ENCODE data around the gene DBET.
"Not testable (repeated sequence)": the region's sequence is repeated elsewhere in the genome, so short reads cannot be mapped to it uniquely, and the experiment has no call there.

The DBET gene

DNA sequence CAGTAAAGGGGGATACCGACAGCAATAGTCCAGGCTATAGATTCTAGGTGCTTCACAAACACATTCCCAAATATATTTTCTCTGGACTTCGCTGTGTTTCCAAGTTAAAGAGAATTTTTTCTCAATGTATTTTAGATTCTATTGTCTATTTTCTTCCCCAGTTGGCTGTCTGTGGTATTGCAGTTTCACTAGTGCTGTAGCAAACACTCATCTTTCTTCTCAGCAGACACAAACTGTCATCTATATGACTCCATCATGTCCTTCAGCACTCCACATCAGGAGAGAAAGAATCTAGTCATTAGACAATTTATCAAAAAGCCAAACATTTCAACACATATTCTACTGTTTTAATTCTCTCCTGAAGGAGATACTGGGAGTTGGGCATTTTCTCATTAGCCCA, at the start of gene DBET:
TSS of gene DBET (plus strand) at position 161 of the 400 bp plus-strand sequence.
- not testable (repeated sequence) for DNase-seq (ENCODE audit: low read depth in 3 of 3)

GRCh38 chr4:190014771-190015537, 49.3 kb upstream of the DBET start:
- DNase-seq (ENCODE audit: low read depth in 3 of 3) = no peak

GRCh38 chr4:190015538-190016368, 48.5 kb upstream of the DBET start:
- DNase-seq (ENCODE audit: low read depth in 3 of 3) = no peak

DNA sequence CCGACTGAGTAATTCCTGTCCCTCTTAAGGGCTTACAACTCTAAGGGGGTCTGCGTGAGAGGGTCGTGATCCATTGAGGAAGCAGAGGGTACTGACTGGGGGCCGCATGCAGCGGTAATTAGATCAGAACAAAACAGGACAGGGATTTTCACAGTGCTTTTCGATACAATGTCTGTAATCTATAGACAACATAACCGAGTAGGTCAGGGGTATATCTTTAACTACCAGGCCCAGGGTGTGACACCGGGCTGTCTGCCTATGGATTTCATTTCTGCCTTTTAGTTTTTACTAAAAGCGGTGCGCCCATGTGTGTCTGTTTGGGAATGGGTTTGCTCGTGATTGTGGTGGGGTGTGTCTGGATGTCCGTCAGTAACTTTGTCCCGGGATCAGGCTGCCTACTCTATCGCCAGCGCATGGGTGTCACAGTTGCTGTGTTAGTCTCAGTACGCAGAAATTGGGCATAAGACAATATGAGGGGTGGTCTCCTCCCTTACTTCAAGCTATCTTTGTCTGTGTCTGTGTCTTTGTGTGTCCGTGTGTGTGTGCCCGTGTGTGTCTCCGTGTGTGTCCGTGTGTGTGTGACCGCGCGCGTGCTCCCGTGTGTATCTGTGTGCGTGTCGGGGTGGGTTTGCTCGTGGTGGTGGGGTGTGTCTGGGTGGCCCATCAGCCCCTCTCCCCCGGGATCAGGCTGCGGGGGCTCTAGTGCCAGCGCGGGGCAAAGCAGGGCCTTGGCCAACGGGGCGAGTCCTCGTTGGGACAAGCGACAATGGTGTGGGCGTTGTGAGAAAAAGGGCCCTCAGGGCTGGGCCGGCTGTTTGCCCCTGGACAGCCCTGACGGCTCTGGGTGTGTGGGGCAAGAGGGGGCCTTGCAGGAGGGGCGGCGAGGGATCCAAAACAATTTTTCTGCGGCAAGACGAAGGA, 47.7 kb upstream of the DBET start:
- no peak for DNase-seq (ENCODE audit: low read depth in 3 of 3)

DNA sequence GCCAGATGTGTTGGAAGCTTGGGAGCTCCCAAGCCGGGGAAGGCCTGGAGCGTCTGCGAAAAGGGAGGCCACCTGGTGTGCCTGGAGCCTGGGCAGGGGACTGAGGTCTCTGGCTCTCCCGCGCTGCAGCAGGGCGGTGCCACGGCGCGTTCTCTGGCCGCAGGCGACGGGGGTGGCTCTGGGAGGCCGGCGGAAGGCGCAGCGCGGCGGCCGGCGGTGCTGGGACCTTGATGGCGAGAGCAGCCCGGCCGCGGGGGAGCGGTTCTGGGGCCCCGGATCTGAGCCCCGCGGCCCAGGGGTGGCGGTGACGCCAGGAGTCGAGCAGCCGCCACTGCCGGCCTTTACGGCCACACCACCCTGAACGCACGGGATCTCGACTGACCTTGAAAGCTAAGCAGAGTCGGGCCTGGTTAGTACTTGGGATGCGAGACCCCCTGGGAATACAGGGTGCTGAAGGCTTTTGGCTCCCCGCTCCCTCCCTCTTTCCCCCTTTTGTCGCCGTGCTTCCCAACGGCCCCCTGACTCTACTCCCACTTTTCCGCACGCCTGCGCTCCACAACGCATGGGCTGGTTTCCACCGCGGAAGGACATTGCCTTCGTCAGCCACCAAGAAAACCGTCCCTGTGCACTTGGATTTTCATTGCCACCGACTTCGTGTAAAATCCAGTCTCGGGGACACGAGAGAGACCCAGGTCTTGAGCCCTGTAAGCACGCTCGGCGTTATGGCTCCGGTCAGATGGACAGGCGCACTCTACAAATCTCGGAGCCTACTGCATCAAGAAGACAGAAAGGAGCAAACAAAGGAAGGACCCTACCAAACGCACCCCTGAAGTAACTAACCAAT, 46.7 kb upstream of the DBET start:
- DNase-seq (ENCODE audit: low read depth in 3 of 3) = no peak

DNA sequence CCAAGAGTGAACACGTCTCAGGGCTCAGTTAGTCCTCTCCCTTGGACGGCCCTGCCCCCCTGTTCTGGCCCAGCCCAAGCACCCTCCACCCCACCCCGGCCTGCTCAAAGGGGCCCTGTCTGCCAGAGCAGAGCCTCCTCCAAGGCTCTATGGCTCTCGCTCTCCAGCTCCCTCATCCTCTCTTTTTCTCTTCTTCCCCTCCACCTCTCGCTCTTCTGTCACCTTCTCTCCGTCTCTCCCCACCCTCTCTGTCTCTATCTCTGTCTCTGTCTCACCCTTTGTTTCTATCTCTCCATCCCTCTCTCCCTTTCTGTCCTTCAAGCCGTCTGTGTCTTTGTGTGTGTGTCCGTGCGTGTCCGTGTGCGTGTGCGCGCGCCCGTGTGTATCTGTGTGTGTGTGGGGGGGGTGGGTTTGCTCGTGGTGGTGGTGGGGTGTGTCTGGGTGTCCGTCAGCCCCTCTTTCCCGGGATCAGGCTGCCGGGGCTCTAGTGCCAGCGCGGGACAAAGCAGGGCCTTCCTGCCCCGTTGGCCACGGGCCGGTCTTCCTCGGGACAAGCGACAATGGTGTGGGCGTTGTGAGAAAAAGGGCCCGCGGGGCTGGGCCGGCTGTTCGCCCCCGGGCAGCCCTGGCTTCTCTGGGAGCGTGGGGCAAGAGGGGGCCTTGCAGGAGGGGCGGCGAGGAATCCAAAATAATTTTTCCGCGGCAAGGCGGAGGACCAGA, 45.9 kb upstream of the DBET start:
- no peak for DNase-seq (ENCODE audit: low read depth in 3 of 3)

DNA sequence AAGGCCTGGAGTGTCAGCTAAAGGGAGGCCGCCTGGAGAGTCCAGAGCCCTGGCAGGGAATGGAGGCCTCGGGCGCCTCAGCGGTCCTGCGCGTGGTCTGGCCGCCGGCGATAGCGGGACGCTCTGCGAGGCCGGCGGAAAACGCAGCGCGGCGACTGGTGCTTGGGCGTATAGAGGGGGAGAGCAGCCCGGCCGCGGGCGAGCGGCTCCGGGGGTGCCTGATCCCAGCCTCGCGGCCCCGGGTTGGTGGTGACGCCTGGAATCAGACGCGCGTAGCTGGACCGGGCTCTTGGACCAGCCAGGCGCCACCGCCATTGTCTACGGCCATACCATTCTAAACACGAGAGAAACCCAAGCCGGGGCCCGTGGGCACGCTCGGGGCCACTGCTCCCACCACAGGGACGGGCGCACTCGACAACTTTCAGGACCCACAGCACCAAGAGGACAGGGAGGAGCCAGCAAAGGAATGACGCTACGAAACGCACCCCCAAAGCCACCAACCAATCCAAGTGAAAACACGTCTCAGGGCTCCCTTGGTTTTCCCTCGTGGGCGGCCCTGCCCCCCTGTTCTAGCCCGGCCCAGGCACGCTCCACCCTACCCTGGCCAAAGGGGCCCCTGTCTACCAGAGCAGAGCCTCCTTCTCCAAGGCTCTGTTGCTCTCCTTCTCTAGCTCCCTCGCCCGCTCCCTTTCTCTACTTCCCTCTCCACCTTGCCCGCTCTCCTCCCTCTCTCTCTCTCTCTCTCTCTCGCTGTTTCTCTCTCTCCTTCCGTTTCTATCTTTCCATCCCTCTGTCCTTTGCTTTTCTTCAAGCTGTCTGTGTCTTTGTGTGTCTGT, 45.1 kb upstream of the DBET start:
- DNase-seq (ENCODE audit: low read depth in 3 of 3) = no peak

GRCh38 chr4:190019859-190020463, 44.3 kb upstream of the DBET start:
- DNase-seq (ENCODE audit: low read depth in 3 of 3) = not testable (repeated sequence)

- DNase-seq (ENCODE audit: low read depth in 3 of 3) = no peak
Observed at GRCh38 chr4:190020790-190021717, 43.2 kb upstream of the DBET start.

DNA sequence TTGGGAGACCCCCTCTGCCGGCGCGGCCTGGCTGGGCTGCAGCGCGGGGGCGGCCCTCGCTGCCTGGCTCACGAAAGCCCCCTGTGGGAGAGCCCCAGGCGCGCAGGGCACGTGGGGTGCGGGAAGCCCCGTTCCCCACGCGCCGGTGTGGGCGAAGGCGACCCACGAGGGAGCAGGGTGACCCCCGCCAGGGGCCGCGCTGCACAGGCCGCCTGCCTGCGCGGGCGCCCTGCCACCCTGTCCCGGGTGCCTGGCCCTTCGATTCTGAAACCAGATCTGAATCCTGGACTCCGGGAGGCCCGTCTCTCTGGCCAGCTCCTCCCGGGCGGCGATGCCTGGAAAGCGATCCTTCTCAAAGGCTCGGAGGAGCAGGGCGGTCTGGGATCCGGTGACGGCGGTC, 42.3 kb upstream of the DBET start:
- DNase-seq (ENCODE audit: low read depth in 3 of 3) = not testable (repeated sequence)

DNA sequence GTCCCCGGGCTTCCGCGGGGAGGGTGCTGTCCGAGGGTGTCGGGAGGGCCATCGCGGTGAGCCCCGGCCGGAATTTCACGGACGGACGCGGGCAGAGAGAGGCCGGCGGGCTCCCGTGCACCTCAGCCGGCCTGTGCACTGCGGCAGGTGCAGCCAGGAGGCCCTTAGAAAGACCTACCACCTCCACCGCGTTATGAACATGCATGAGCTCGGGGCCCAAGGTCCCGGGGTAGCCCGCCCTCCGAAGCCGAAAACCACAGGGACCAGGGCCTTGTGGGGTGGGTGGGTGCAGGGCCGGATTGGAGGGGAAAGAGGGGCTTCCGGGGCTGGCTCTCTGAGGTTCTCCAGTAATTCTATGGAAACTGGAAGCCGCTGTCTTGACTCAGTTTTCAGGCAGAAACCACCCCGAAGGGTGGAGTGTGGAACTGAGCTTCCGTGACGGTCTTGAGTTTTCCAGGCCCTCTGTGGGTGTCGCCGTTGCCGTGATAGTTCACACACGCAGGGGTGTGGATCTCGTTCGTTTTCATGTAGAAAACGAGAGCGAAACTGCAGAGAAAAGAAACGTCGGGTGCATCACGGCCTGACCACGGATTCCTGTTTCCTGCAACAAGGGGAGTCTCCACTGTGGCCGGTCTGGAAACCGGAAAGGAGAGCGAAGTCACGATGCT, 41.6 kb upstream of the DBET start:
- not testable (repeated sequence) for DNase-seq (ENCODE audit: low read depth in 3 of 3)

GRCh38 chr4:190027156-190027555, 37.1 kb upstream of the DBET start, which contains the start of gene FRG2:
FRG2 (minus strand) TSS chr4:190027256; CDS start chr4:190027204, 52 bp downstream.
- DNase-seq (ENCODE audit: low read depth in 3 of 3) = not testable (repeated sequence)

DNA sequence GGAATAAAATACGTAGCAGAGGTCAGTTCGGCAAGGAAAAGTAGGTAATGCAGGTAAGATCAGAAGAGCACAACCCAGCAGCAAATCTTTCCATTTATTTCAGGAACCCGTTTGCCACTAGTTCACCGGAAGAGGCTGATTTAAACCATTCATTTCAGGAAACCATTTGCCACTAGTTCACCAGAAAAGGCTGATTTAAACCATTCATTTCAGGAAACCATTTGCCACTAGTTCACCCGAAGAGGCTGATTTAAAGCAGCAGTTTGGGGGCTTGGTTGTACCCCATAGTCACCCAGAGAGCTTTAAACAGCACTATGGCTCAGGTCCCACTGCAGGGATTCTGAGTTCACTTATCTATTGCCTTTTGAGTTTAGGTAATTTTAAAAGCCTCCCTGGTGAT, 33.0 kb upstream of the DBET start:
- not testable (repeated sequence) for DNase-seq (ENCODE audit: low read depth in 3 of 3)

DNA sequence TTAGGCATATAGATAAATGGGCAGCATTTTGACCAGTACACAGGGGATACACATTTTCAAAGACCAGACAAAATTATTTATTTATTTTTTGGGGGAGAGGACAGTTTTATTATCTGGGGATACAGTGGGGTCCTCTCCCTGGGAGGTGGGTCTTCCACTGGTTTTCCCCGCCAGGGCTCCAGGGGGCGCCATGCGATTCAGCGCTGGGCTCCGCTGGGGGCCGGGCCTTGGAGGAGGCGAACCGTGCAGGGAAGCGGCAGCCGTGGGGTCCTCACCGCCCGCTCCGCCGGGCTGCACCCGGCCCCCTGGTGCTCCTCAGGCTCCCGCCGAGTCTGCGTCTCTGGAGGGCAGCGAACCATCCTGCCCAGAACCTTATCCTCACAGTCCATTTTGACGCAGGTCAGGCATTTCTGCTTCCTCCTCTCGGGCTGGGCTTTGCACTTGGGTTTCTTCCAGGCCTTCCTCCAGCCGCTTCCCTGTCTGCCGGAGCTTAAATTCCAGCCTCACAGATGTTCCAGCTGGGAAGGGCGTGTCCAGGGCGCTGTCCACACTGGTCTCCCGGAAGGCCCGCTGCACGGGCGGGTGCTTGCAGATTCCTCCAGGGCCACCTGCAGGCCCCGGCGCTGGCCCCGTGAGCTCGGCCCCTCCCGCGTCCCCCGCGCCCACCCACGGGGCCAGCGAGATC, 26.5 kb upstream of the DBET start:
- not testable (repeated sequence) for DNase-seq (ENCODE audit: low read depth in 3 of 3)

DNA sequence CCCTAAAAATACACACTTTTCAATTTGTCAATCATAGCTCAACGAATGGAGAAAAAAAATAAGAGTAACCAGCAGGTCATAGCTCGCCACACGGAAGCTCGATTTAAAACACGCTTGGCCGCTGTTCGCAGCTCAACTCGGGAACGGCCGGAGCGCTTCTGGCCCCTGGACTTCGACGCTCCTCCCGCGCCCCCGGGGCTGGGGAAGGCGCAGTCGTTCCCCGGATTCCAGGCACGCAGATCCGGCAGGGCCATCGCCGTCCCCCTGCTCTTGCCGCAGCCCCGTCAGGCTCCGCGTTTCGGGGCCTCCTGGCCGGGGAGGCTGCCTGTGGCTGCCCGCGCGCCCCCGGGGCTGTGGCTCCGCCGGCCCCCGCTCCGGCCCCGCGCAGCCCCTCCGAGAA, 23.4 kb upstream of the DBET start:
- DNase-seq (ENCODE audit: low read depth in 3 of 3) = not testable (repeated sequence)

GRCh38 chr4:190047627-190048026, 16.7 kb upstream of the DBET start:
- not testable (repeated sequence) for DNase-seq (ENCODE audit: low read depth in 3 of 3)
